ENCODE measurements around the gene PRCC.

PRCC gene

GRCh38 chr1:156816561-156817328, 49.4 kb downstream of the PRCC start, which contains the start of gene SH2D2A:
Gene SH2D2A (minus strand): TSS chr1:156816848. CDS start chr1:156816708, 140 bp downstream.
- no peak for TF ChIP-seq CTCF (IDR thresholded peaks at IDR 0.05; ENCODE audit: low read depth, low read length)
- no peak within 1 kb of the TSS for H3K4me3 ChIP-seq (ENCODE audit: low read depth, low read length)

- no peak for TF ChIP-seq CTCF (IDR thresholded peaks at IDR 0.05; ENCODE audit: low read depth, low read length)
Measured at GRCh38 chr1:156821801-156822200, 54.5 kb downstream of the PRCC start.

GRCh38 chr1:156822680-156823079, 55.3 kb downstream of the PRCC start:
- H3K4me3 ChIP-seq (ENCODE audit: low read depth, low read length): no peak overlapping the region
- no peak for TF ChIP-seq CTCF (IDR thresholded peaks at IDR 0.05; ENCODE audit: low read depth, low read length)

More at GRCh38 chr1:156821801-156822200, 54.5 kb downstream of the PRCC start:
- H3K4me3 ChIP-seq (ENCODE audit: low read depth, low read length): no peak overlapping the region

GRCh38 chr1:156823210-156823790, 56.0 kb downstream of the PRCC start:
- no peak overlapping the region for H3K4me3 ChIP-seq (ENCODE audit: low read depth, low read length)
- no peak for TF ChIP-seq CTCF (IDR thresholded peaks at IDR 0.05; ENCODE audit: low read depth, low read length)

- TF ChIP-seq CTCF (IDR thresholded peaks at IDR 0.05; ENCODE audit: low read depth, low read length): no peak
- no peak overlapping the region for H3K4me3 ChIP-seq (ENCODE audit: low read depth, low read length)
Measured at GRCh38 chr1:156826630-156827029, 59.3 kb downstream of the PRCC start.

- H3K4me3 ChIP-seq (ENCODE audit: low read depth, low read length): no peak overlapping the region
- no peak for TF ChIP-seq CTCF (IDR thresholded peaks at IDR 0.05; ENCODE audit: low read depth, low read length)
Measured at GRCh38 chr1:156828400-156829124, 61.2 kb downstream of the PRCC start.

- H3K4me3 ChIP-seq (ENCODE audit: low read depth, low read length): no peak overlapping the region
- no peak for TF ChIP-seq CTCF (IDR thresholded peaks at IDR 0.05; ENCODE audit: low read depth, low read length)
Measured at GRCh38 chr1:156832434-156832833, 65.1 kb downstream of the PRCC start.

Data from WI38 (cell line).